Measurements from ENCODE around the gene ZPLD1. TPM values are rescaled to one million over a fixed set of nuclear protein-coding genes. Genes with fewer than 3 reads are reported as not detected.

The ZPLD1 gene
- total RNA-seq, 1 donor from 2014 or later: not detected

DNA sequence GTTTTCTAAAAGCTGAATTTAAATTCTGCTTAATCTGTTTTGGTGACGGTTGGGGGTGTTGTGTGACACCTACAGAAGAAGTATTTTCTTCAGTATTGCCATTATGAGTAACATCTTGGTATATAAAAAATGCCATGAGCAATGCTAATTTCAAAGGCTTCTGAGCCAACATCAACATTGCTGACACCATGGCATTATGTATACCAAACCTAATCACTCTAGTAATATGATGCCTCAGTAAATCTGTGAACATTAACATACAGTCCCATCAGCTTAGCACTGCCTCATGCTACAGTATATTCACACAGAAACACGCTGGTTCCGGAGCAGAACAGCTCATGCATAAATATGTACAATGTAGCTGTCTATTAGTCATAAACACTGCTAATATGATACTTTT, 75.8 kb downstream of the ZPLD1 start:
- no peak for DNase-seq (ENCODE audit: low spot score)
- Mint-ChIP-seq H3K4me3 (ENCODE audit: low read depth) (no peak overlapping the region), H3K27me3 (ENCODE audit: low read depth) (no peaks in the 10 kb centered on the region), H3K27ac (no peak overlapping the region), H3K4me1 (ENCODE audit: low read depth) (no peaks in the 10 kb centered on the region), H3K9me3 (no peaks in the 10 kb centered on the region), H3K36me3 (ENCODE audit: low read depth) (no peaks in the 10 kb centered on the region)
- intact Hi-C loops (cut with micrococcal nuclease): no loop called here

DNA sequence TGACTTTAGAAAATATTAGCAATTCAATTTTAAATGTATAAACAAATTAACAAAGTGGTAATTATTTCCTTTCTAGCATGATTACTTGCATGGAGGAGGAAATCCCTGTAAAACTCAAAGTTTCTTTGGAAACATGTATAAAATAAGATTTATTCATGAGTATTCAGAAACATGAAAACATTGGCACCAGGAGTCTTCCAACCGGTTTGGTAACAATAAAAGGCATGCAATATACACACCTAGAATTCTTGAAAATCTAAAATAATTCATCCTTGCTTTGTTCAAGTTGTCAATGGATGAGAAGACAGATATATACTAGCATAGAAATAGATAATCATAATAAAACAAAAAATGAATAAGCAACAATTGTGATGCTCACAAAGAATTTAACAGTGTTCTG, 76.4 kb downstream of the ZPLD1 start:
- H3K27me3 Mint-ChIP-seq (ENCODE audit: low read depth): no peaks in the 10 kb centered on the region
- DNase-seq (ENCODE audit: low spot score): no peak
- no peaks in the 10 kb centered on the region for H3K9me3 Mint-ChIP-seq
- no peak overlapping the region for H3K27ac Mint-ChIP-seq
- H3K4me1 Mint-ChIP-seq (ENCODE audit: low read depth): no peaks in the 10 kb centered on the region
- intact Hi-C loops (cut with micrococcal nuclease): no loop called here
- no peaks in the 10 kb centered on the region for H3K36me3 Mint-ChIP-seq (ENCODE audit: low read depth)
- H3K4me3 Mint-ChIP-seq (ENCODE audit: low read depth): no peak overlapping the region

DNA sequence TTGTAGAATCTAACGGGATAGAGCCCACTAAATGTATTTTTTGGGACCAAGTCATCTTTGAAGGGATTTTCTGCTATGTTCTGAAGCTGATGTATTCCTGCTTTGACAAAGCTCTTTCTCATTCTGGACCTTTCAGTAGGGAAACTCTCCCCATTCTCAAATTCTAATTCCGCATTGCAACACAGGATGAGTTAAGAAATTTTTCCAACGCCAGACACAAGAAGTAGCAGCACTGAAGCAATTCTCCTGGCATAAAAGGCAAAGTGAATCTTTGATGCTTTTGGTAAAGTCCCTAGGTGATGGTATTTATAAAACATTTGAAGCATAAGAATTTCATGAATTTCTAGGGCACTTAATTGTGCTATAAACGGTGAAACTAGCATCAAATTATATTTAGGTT, 76.8 kb downstream of the ZPLD1 start:
- H3K4me1 Mint-ChIP-seq (ENCODE audit: low read depth): no peaks in the 10 kb centered on the region
- no peak overlapping the region for H3K4me3 Mint-ChIP-seq (ENCODE audit: low read depth)
- intact Hi-C loops (cut with micrococcal nuclease): no loop called here

DNA sequence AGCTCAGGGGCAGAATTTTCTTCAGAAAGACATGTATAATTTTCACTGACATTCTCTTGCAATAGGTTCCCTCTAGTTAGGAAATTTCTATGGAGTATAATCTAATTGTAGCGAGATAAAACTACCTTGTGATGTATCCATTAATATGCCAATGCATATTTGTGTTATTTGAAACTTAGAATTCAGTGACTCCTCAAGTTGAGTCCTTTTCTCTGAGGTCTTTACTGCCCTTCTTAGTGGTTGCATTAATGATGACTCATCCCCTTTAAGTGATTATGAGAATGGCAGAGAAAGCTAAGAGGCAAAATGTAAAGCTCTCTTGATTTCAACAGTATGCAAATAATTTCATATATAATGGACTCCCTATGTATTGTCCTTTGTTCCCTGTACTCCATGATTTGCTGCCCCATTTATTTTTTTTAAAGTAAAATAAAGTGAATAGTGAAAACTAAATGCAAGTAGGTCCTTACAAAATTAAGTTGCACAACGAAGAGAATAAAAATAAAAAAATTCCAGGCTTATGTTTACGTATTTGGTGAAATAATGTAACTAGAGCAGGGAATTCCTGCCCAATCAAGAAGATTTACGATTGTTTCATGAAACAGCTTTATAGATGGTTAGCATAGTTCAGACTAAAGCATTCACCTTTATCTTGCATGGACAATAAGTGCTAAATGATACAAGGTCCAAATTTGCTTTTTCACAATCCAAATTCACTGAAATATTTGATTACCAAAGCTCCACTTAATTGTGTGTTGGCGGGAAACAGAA, 78.1 kb downstream of the ZPLD1 start:
- Mint-ChIP-seq H3K27ac (no peak overlapping the region), H3K4me1 (ENCODE audit: low read depth) (no peaks in the 10 kb centered on the region), H3K9me3 (no peaks in the 10 kb centered on the region), H3K36me3 (ENCODE audit: low read depth) (no peaks in the 10 kb centered on the region), H3K4me3 (ENCODE audit: low read depth) (no peak overlapping the region), H3K27me3 (ENCODE audit: low read depth) (no peaks in the 10 kb centered on the region)
- intact Hi-C loops (cut with micrococcal nuclease): no loop called here
- DNase-seq (ENCODE audit: low spot score): no peak

More for the DNA sequence above, 76.8 kb downstream of the ZPLD1 start:
- H3K27me3 Mint-ChIP-seq (ENCODE audit: low read depth): no peaks in the 10 kb centered on the region
- no peaks in the 10 kb centered on the region for H3K9me3 Mint-ChIP-seq
- no peak overlapping the region for H3K27ac Mint-ChIP-seq
- H3K36me3 Mint-ChIP-seq (ENCODE audit: low read depth): no peaks in the 10 kb centered on the region
- DNase-seq (ENCODE audit: low spot score): no peak

DNA sequence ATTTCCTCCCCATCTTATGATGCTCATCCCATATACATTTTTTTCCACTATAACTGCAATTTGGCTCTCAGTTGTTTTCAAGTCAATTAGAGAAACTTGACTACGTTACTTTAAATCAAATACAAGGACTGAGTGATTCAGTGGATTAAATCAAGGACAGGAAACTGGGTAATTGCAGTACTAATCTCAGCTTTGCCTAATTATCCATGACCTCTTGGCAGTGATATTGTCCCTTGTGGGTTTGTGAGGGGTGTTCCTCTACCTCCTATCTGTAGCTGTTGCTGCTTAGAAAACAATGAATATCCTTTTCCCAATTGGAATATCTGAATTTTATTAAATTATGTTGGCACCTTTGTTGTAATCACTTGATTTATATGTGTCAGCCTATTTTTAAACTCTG, 79.4 kb downstream of the ZPLD1 start:
- intact Hi-C loops (cut with micrococcal nuclease): no loop called here
- Mint-ChIP-seq H3K27ac (no peak overlapping the region), H3K4me3 (ENCODE audit: low read depth) (no peak overlapping the region), H3K4me1 (ENCODE audit: low read depth) (no peaks in the 10 kb centered on the region), H3K9me3 (no peaks in the 10 kb centered on the region), H3K27me3 (ENCODE audit: low read depth) (peaks cover 5% of the 10 kb centered on the region), H3K36me3 (ENCODE audit: low read depth) (no peaks in the 10 kb centered on the region)
- no peak for DNase-seq (ENCODE audit: low spot score)

DNA sequence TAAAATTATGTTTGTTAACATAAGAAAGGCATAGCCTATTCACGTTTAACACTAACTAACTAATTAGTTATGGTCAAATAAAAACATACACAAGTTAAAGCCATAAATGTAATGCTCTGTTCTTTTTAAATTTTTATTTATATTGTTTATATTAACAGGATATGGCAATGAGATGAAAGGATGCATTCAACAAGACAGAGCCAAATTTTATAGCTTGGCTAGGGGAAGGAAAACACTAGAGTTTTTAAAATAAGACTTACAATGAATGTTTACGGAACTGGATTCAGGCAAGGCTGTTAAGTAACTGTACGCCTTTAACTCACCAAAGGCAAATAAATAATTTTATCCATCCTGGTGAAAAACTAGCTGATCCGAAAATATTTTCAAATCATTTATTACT, 86.4 kb downstream of the ZPLD1 start:
- Mint-ChIP-seq H3K27ac (no peak overlapping the region), H3K4me3 (ENCODE audit: low read depth) (no peak overlapping the region), H3K4me1 (ENCODE audit: low read depth) (no peaks in the 10 kb centered on the region), H3K36me3 (ENCODE audit: low read depth) (no peaks in the 10 kb centered on the region), H3K27me3 (ENCODE audit: low read depth) (peaks cover 5% of the 10 kb centered on the region), H3K9me3 (no peaks in the 10 kb centered on the region)
- DNase-seq (ENCODE audit: low spot score): no peak
- intact Hi-C loops (cut with micrococcal nuclease): no loop called here

DNA sequence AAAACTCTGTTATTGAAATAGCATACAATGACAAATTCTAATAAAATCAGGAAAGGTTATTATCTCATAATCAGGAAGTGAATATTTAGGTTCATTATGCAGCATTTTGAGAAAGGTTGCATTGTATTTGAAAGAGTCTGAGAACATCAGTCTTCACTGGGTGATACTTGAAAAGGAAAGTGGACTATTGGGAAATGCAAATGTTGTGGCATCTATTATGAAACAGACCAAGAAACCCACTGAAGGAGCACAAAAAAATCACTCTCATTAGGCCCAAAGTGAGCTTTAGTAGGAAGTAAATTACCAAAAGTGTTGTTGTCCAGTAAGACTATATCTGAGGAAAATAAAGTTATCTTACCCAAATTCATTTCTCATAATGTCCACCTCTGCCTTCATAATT, 90.8 kb downstream of the ZPLD1 start:
- Mint-ChIP-seq H3K27ac (no peak overlapping the region), H3K27me3 (ENCODE audit: low read depth) (peaks cover 2% of the 10 kb centered on the region), H3K4me1 (ENCODE audit: low read depth) (no peaks in the 10 kb centered on the region), H3K9me3 (no peaks in the 10 kb centered on the region), H3K4me3 (ENCODE audit: low read depth) (no peak overlapping the region), H3K36me3 (ENCODE audit: low read depth) (no peaks in the 10 kb centered on the region)
- intact Hi-C loops (cut with micrococcal nuclease): no loop called here
- no peak for DNase-seq (ENCODE audit: low spot score)

DNA sequence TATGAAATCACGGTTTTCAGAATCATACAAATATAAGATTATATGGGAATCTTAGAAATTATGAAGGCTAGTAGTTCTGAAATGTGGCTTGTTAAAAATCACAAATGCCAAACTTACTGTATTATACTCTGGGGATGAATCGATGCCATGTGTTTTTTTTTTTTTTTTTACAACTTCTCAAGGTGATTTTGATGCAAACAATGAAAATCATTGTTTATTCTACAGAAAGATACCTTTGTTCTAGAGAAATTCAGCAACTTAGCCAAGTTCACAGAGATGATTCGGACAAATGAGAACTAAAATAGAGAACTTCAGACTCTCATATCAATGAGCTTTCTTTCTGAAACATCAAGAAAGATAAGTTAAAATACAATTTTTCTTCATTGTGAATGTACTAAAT, 92.0 kb downstream of the ZPLD1 start:
- H3K27ac Mint-ChIP-seq: no peak overlapping the region
- no peaks in the 10 kb centered on the region for H3K36me3 Mint-ChIP-seq (ENCODE audit: low read depth)
- no peak overlapping the region for H3K4me3 Mint-ChIP-seq (ENCODE audit: low read depth)
- H3K4me1 Mint-ChIP-seq (ENCODE audit: low read depth): no peaks in the 10 kb centered on the region
- intact Hi-C loops (cut with micrococcal nuclease): no loop called here
- H3K27me3 Mint-ChIP-seq (ENCODE audit: low read depth): peaks cover 2% of the 10 kb centered on the region
- H3K9me3 Mint-ChIP-seq: no peaks in the 10 kb centered on the region
- no peak for DNase-seq (ENCODE audit: low spot score)

DNA sequence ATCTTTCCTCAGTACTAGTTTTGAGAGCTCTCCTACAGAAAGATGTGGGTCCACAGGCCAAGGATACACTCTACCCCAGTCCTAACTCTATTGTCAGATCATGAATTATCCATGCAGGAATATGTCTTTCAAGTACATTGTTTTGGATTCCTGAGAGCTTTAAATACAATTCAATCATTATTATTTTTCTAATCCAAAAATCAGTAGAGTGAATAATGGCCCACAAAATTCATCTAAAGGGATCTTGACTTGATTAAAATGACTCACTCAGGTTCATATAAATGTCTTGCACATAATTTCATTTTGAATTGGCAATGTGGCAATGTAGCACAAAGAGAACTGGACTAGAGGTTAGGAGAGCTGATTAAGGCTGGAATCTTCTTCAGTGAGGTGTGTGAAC, 93.9 kb downstream of the ZPLD1 start:
- Mint-ChIP-seq H3K27ac (no peak overlapping the region), H3K27me3 (ENCODE audit: low read depth) (peaks cover 2% of the 10 kb centered on the region), H3K36me3 (ENCODE audit: low read depth) (no peaks in the 10 kb centered on the region), H3K9me3 (no peaks in the 10 kb centered on the region), H3K4me1 (ENCODE audit: low read depth) (peaks cover 3% of the 10 kb centered on the region), H3K4me3 (ENCODE audit: low read depth) (no peak overlapping the region)
- intact Hi-C loops (cut with micrococcal nuclease): no loop called here
- DNase-seq (ENCODE audit: low spot score): no peak

Data from activated T-helper 2 cell treated with anti-CD3 and anti-CD28 coated beads, Interferon-gamma antibody, Interleukin-2, Interleukin-4, amounts not matched to agents 10 μg/mL and 5 μg/mL and 100 μg/mL, durations not matched to agents 14 hours and 24 hours and 36 hours (primary cell).